B cell (primary cell): ENCODE results near the gene SNX24. TPM values are rescaled to one million over a fixed set of nuclear protein-coding genes. Genes with fewer than 3 reads are reported as not detected.

ENCODE experiments used
- ATAC-seq: fragments of 200-7000 bp; cut with Tn5 transposase; one replicate; pipeline ENCODE4 v1.10.0; 2021; ENCODE audit warnings: low read depth, mild to moderate bottlenecking, moderate number of reproducible peaks, moderate library complexity
- CTCF ChIA-PET: fragments of 350-600 bp; sonication (Branson Sonifier 250); formaldehyde crosslinking; loops from one replicate; lab custom pipeline; 2021; ENCODE audit warnings: antibody characterized with exemption, inconsistent platforms; lab: Charles Lee
- POLR2A ChIA-PET: fragments of 350-600 bp; sonication (Branson Sonifier 250); formaldehyde crosslinking; loops from one replicate; lab custom pipeline; 2021; ENCODE audit warnings: antibody characterized with exemption; lab: Charles Lee
- DNase-seq: peaks from one replicate; pipeline ENCODE4 v3.0.0; 2013
- H2AFZ ChIP-seq: 2 replicates; pipeline ENCODE4 v1.6.1; 2012; ENCODE audit warnings: mild to moderate bottlenecking, low read depth, low read length; ENCODE audit not compliant: insufficient read depth, poor library complexity, severe bottlenecking
- H3K27ac ChIP-seq, 2 donors: 1 replicate in 1 of 2; 2 replicates in 1 of 2; pipeline ENCODE4 v1.5.1; 2012 to 2013; ENCODE audit warnings: low read length in 2 of 2, mild to moderate bottlenecking in 2 of 2, moderate library complexity in 1 of 2
- H3K27me3 ChIP-seq, 4 experiments: fragments of 200-600 bp in 1 of 4; sonication (generic) in 1 of 4; replicated peaks in 1 of 4; 1 replicate in 2 of 4; 2 replicates in 2 of 4; pipeline versions ENCODE4 v1.6.1 to v1.7.0; 2013 to 2016; ENCODE audit warnings: low read length in 3 of 4, mild to moderate bottlenecking in 2 of 4, mixed read lengths in 1 of 4, moderate library complexity in 1 of 4; ENCODE audit not compliant: insufficient read depth in 4 of 4, control insufficient read depth in 3 of 4; ENCODE audit errors: control extremely low read depth in 1 of 4
- H3K36me3 ChIP-seq, 2 experiments: replicated peaks in 1 of 2; 1 replicate in 1 of 2; 2 replicates in 1 of 2; pipeline versions ENCODE4 v1.6.1 to v1.7.1; 2013; ENCODE audit warnings: low read length in 1 of 2; ENCODE audit not compliant: insufficient read depth in 2 of 2, control insufficient read depth in 1 of 2; ENCODE audit errors: control extremely low read depth in 1 of 2, extremely low read depth in 1 of 2
- H3K4me1 ChIP-seq, 2 donors: fragments of 200-600 bp in 1 of 2; sonication (generic) in 1 of 2; 1 replicate in 1 of 2; 2 replicates in 1 of 2; pipeline versions ENCODE4 v1.5.1 to v1.6.1; 2013 to 2017; ENCODE audit warnings: low read length in 2 of 2; ENCODE audit not compliant: control insufficient read depth in 2 of 2, insufficient read depth in 2 of 2
- H3K4me2 ChIP-seq: replicated peaks from 2 replicates; pipeline ENCODE3; 2012; ENCODE audit warnings: mild to moderate bottlenecking, low read depth, low read length; ENCODE audit not compliant: poor library complexity, severe bottlenecking
- H3K4me3 ChIP-seq, 5 experiments: fragments of 200-600 bp in 1 of 5; sonication (generic) in 1 of 5; 1 replicate in 3 of 5; 2 replicates in 2 of 5; pipeline versions ENCODE4 v1.5.1 to v1.7.0; 2011 to 2016; ENCODE audit warnings: low read length in 4 of 5, mild to moderate bottlenecking in 4 of 5, low read depth in 2 of 5, control low read depth in 1 of 5, moderate library complexity in 1 of 5; ENCODE audit not compliant: insufficient read depth in 1 of 5; ENCODE audit errors: control extremely low read depth in 1 of 5, extremely low read depth in 1 of 5
- H3K79me2 ChIP-seq: fragments of 200-600 bp; sonication (generic); one replicate; pipeline ENCODE4 v1.6.0; 2016; ENCODE audit warnings: low read length; ENCODE audit not compliant: control insufficient read depth, insufficient read depth
- H3K9ac ChIP-seq: fragments of 200-600 bp; sonication (generic); 2 replicates; pipeline ENCODE4 v1.6.1; 2017; ENCODE audit warnings: mild to moderate bottlenecking, low read length, moderate library complexity
- H3K9me3 ChIP-seq, 3 donors: one replicate each; pipeline versions ENCODE4 v1.6.1 to v1.7.1; 2013; ENCODE audit warnings: low read length in 2 of 3; ENCODE audit not compliant: control insufficient read depth in 2 of 3, insufficient read depth in 1 of 3; ENCODE audit errors: control extremely low read depth in 1 of 3
- H4K20me1 ChIP-seq: 2 replicates; pipeline ENCODE4 v1.6.0; 2012; ENCODE audit warnings: mild to moderate bottlenecking, low read length; ENCODE audit not compliant: insufficient read depth, control insufficient read depth, poor library complexity, severe bottlenecking
- H3K27ac Mint-ChIP-seq: one replicate; pipeline ENCODE4 v1.8.0; 2021; ENCODE audit warnings: mixed read lengths
- H3K27me3 Mint-ChIP-seq: one replicate; pipeline ENCODE4 v1.8.0; 2021; ENCODE audit warnings: mixed read lengths
- H3K4me1 Mint-ChIP-seq: one replicate; pipeline ENCODE4 v1.8.0; 2021; ENCODE audit warnings: mixed read lengths
- H3K4me3 Mint-ChIP-seq: one replicate; pipeline ENCODE4 v1.8.0; 2021; ENCODE audit warnings: mixed read lengths
- H3K9me3 Mint-ChIP-seq: one replicate; pipeline ENCODE4 v1.8.0; 2022; ENCODE audit warnings: mixed read lengths; ENCODE audit not compliant: insufficient read depth
- EZH2 ChIP-seq: IDR thresholded peaks from 2 replicates; pipeline ENCODE4 v1.6.1; 2012; ENCODE audit warnings: borderline replicate concordance, low read depth, mild to moderate bottlenecking, moderate library complexity, low read length; ENCODE audit not compliant: insufficient read depth, poor library complexity, severe bottlenecking
- WGBS: methylation state at CpG from one replicate; pipeline ENCODE4 v1.1.5; 2013; ENCODE audit warnings: missing lambda C conversion rate; ENCODE audit not compliant: insufficient coverage; 5-methylcytosine and 5-hydroxymethylcytosine counted together
- intact Hi-C: fragments of 100-400 bp; cut with micrococcal nuclease; formaldehyde crosslinking; loops from one replicate; pipeline ENCODE4 v1.10.0; 2022
- polyA plus RNA-seq: library from polyadenylated mRNA; depleted of rRNA; stranded (reverse); fragments of >200 nt; gene quantifications from 2 replicates; pipeline ENCODE4 v1.2.3, GENCODE V29; 2012
- total RNA-seq, 2 donors: library from RNA; stranded (reverse); fragments of 120-200 nt in 1 of 2; gene quantifications; 1 replicate in 1 of 2; 2 replicates in 1 of 2; pipeline versions ENCODE4 v1.2.3 to v1.2.4, GENCODE V29; 2013 to 2022
- TF ChIP-seq, protein P1 (sequence below): fragments of 200-600 bp; IDR thresholded peaks from one replicate; pipeline ENCODE4 v1.8.0; 2022; ENCODE audit warnings: antibody characterized with exemption, mild to moderate bottlenecking

Gene SNX24
- total and polyA plus RNA-seq, 2 donors (not counting 1 experiment from before 2014, with no cell fraction given), result 1.1 to 9.3 TPM

DNA sequence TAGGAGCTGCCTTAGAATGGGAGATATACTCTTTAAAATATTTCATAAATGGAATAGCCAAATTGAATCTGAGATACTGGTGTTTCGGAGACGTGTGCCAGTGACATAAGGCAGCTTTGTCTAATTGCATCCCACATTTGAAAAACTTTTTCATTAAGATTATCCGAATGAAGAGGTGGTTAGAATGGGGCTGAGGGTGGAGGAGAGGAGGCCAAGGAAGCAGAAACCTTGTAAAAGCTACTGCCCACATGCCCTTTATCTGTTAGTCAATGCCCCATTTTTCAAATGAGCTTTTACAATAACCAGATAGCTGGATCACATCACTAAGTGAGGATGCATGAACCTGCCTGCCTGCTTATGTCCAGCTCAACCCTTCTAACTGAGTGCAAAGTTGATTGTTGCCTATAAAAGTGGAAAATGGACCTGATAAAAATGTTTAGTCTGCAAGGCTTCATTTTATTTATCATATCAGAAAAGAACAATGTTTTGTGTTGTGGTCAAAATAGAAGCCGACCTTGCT, 34.8 kb downstream of the SNX24 start:
- H2AFZ ChIP-seq, result no peak overlapping the region
- H3K9ac ChIP-seq, result no peak overlapping the region
- H3K27me3 ChIP-seq, result no peaks in the 10 kb centered on the region
- ATAC-seq, result no peak
- no peak overlapping the region for H3K4me3 ChIP-seq
- ChIA-PET CTCF (no interaction called here), POLR2A (no interaction called here)
- no peaks in the 10 kb centered on the region for H3K36me3 ChIP-seq
- Mint-ChIP-seq H3K4me3 (no peak overlapping the region), H3K27me3 (no peaks in the 10 kb centered on the region), H3K4me1 (peaks cover 19% of the 10 kb centered on the region), H3K9me3 (no peaks in the 10 kb centered on the region), H3K27ac (no peak overlapping the region)
- H3K9me3 ChIP-seq, result peaks cover 0 to 9% (median 0%) of the 10 kb centered on the region in 3 donors
- H3K4me1 ChIP-seq, result peaks cover 13 to 16% of the 10 kb centered on the region in 2 donors
- H3K27ac ChIP-seq, result no peak overlapping the region
- no peaks in the 10 kb centered on the region for H3K79me2 ChIP-seq
- no peak overlapping the region for H3K4me2 ChIP-seq
- no peaks in the 10 kb centered on the region for H4K20me1 ChIP-seq
- no CpG with 5 or more reads among the region's 4 CpGs for WGBS
- DNase-seq, result no peak
- TF ChIP-seq, protein P1, sequence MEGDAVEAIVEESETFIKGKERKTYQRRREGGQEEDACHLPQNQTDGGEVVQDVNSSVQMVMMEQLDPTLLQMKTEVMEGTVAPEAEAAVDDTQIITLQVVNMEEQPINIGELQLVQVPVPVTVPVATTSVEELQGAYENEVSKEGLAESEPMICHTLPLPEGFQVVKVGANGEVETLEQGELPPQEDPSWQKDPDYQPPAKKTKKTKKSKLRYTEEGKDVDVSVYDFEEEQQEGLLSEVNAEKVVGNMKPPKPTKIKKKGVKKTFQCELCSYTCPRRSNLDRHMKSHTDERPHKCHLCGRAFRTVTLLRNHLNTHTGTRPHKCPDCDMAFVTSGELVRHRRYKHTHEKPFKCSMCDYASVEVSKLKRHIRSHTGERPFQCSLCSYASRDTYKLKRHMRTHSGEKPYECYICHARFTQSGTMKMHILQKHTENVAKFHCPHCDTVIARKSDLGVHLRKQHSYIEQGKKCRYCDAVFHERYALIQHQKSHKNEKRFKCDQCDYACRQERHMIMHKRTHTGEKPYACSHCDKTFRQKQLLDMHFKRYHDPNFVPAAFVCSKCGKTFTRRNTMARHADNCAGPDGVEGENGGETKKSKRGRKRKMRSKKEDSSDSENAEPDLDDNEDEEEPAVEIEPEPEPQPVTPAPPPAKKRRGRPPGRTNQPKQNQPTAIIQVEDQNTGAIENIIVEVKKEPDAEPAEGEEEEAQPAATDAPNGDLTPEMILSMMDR, result no peak
- no peak for TF ChIP-seq EZH2
- intact Hi-C loops, result no loop called here

DNA sequence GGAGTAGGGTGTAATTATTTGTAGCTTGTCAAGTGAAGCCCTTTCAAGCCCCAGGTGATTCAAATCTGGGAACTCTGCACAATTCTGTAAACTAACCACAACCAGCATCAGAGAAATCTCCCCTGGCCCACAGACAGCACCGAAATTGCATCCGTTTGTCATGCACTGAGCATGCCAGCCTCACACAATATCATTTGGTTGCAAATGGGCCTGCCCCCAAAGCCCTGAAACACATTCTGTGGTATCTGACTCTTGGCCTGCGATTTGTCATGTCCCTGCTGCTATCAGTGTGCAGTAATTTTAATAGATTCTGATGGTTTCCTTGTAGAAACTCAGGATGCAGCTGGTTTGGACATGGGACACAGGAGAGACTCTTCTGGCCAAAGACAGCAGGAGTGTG, 35.3 kb downstream of the SNX24 start:
- no peak overlapping the region for H3K4me3 ChIP-seq
- H3K9ac ChIP-seq, result no peak overlapping the region
- no peaks in the 10 kb centered on the region for H4K20me1 ChIP-seq
- H3K27me3 ChIP-seq, result no peaks in the 10 kb centered on the region
- H2AFZ ChIP-seq, result no peak overlapping the region
- H3K9me3 ChIP-seq, result peaks cover 0 to 9% (median 0%) of the 10 kb centered on the region in 3 donors
- Mint-ChIP-seq H3K4me3 (no peak overlapping the region), H3K27ac (no peak overlapping the region), H3K4me1 (peaks cover 19% of the 10 kb centered on the region), H3K9me3 (no peaks in the 10 kb centered on the region), H3K27me3 (no peaks in the 10 kb centered on the region)
- no peak overlapping the region for H3K27ac ChIP-seq
- TF ChIP-seq EZH2, result no peak
- TF ChIP-seq, protein P1, result no peak
- intact Hi-C loops, result no loop called here
- no peak for ATAC-seq
- no peaks in the 10 kb centered on the region for H3K36me3 ChIP-seq
- H3K4me1 ChIP-seq, result peaks cover 13 to 16% of the 10 kb centered on the region in 2 donors
- ChIA-PET CTCF (no interaction called here), POLR2A (no interaction called here)
- H3K4me2 ChIP-seq, result no peak overlapping the region
- 77% methylated on average over 3 of the region's 3 CpGs for whole genome bisulfite sequencing
- DNase-seq, result no peak
- H3K79me2 ChIP-seq, result no peaks in the 10 kb centered on the region
